ENCODE measurements around the gene MDFI. TPM values are rescaled to one million over a fixed set of nuclear protein-coding genes. Genes with fewer than 3 reads are reported as not detected.
A peak's percentile ranks its signal among the peaks of the same experiment; 100 is the strongest.

Gene MDFI
- total RNA-seq = 33.7 TPM

GRCh38 chr6:41638002-41638934 lies at the start of gene MDFI:
TSS of gene MDFI (plus strand) at chr6:41638468. CDS start at chr6:41638750, 282 bp downstream.
- peak; percentile 45 for DNase-seq

GRCh38 chr6:41589223-41589622 lies 49.0 kb upstream of the MDFI start:
- DNase-seq = no peak

GRCh38 chr6:41589636-41590622 lies 48.3 kb upstream of the MDFI start:
- no peak for DNase-seq

- DNase-seq = no peak
Observed at GRCh38 chr6:41591122-41591521, 47.1 kb upstream of the MDFI start.

GRCh38 chr6:41591859-41592502 lies 46.3 kb upstream of the MDFI start:
- peak; percentile 39 for DNase-seq

GRCh38 chr6:41593406-41593805 lies 44.9 kb upstream of the MDFI start:
- DNase-seq = no peak

GRCh38 chr6:41593839-41594238 lies 44.4 kb upstream of the MDFI start:
- no peak for DNase-seq

- DNase-seq = peak; percentile 73
Observed at GRCh38 chr6:41594326-41594725, 43.9 kb upstream of the MDFI start.

GRCh38 chr6:41594766-41595165 lies 43.5 kb upstream of the MDFI start:
- no peak for DNase-seq

- no peak for DNase-seq
Observed at GRCh38 chr6:41595166-41595565, 43.1 kb upstream of the MDFI start.

GRCh38 chr6:41596096-41596685 lies 42.1 kb upstream of the MDFI start:
- DNase-seq = no peak

GRCh38 chr6:41596807-41597206 lies 41.5 kb upstream of the MDFI start:
- no peak for DNase-seq

- DNase-seq = no peak
Observed at GRCh38 chr6:41597246-41598000, 40.8 kb upstream of the MDFI start.

- no peak for DNase-seq
Observed at GRCh38 chr6:41598670-41599014, 39.6 kb upstream of the MDFI start.

GRCh38 chr6:41599015-41599851 lies 39.0 kb upstream of the MDFI start:
- no peak for DNase-seq

- no peak for DNase-seq
Observed at GRCh38 chr6:41599852-41600445, 38.3 kb upstream of the MDFI start.

- DNase-seq = no peak
Observed at GRCh38 chr6:41600499-41601247, 37.6 kb upstream of the MDFI start.

- no peak for DNase-seq
Observed at GRCh38 chr6:41601248-41601549, 37.1 kb upstream of the MDFI start.

GRCh38 chr6:41602422-41602743 lies 35.9 kb upstream of the MDFI start:
- DNase-seq = no peak
